ENCODE data around the gene DONSON. TPM values are rescaled to one million over a fixed set of nuclear protein-coding genes. Genes with fewer than 3 reads are reported as not detected.

DONSON gene
- total and polyA plus RNA-seq, 9 of the 15 experiments (the other 6 are each of a cell fraction or from before 2014, with no cell fraction given), result 26.7 to 124 (median 62.6) TPM

DNA sequence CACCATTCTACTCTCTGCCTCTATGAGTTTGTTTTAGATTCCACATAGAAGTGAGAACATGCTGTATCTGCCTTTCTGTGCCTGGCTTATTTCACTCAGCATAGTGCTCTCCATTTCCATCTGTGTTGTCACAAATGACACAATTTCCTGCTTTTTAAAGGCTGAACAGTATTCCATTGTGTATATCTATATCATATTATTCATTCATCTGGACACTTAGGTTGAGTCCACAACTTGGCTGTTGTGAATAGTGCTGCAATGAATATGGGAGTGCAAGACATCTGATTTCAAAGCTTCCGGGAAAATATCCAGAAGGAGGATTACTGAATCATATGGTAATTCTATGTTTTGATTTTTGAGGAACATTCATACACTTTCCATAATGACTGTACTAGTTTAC lies 20.1 kb upstream of the DONSON start (continued):
- TF ChIP-seq, protein P1, sequence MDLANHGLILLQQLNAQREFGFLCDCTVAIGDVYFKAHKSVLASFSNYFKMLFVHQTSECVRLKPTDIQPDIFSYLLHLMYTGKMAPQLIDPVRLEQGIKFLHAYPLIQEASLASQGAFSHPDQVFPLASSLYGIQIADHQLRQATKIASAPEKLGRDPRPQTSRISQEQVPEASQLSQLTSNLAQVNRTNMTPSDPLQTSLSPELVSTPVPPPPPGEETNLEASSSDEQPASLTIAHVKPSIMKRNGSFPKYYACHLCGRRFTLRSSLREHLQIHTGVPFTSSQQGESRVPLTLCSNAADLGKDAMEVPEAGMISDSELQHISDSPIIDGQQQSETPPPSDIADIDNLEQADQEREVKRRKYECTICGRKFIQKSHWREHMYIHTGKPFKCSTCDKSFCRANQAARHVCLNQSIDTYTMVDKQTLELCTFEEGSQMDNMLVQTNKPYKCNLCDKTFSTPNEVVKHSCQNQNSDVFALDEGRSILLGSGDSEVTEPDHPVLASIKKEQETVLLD (IDR thresholded peaks at IDR 0.05), result no peak
- TF ChIP-seq TAF1 (IDR thresholded peaks at IDR 0.05; ENCODE audit: control insufficient read depth, extremely low read depth, insufficient read depth, low read length, severe bottlenecking) (no peak), YBX1 (IDR thresholded peaks at IDR 0.05) (no peak), TBL1XR1 (IDR thresholded peaks at IDR 0.05; ENCODE audit: low read length in 2 of 2) (no peak)
- TF ChIP-seq, protein P2, sequence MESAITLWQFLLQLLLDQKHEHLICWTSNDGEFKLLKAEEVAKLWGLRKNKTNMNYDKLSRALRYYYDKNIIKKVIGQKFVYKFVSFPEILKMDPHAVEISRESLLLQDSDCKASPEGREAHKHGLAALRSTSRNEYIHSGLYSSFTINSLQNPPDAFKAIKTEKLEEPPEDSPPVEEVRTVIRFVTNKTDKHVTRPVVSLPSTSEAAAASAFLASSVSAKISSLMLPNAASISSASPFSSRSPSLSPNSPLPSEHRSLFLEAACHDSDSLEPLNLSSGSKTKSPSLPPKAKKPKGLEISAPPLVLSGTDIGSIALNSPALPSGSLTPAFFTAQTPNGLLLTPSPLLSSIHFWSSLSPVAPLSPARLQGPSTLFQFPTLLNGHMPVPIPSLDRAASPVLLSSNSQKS (CRISPR knock-in tag; IDR thresholded peaks at IDR 0.05), result no peak

DNA sequence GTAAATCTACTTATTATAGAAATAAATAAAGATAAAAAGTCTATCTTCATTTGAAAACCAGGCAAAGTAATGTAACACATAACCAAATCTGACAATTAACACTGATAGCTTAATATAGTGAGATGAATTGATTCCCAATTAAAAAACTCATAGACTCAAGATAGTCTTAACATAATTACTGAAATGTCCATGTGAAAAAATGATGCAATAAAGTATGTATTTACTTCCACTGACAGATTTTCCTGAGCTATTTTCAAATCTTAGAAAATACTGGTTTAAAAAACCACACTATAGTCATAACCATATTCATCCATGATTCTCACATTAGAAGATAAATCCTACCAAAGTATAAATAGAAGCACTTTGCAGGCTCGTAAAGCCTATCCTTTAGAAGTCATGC lies 9.6 kb upstream of the DONSON start:
- ATAC-seq, result no peak
- ChIA-PET POLR2A (interaction anchor here (1.1 to 2.8 kb wide), 2 partner anchors 10 to 53 kb away, joined by 3 to 15 read pairs; partner anchors contain the start of gene DONSON), CTCF (ENCODE audit: low intra/inter-chr PET ratio) (no interaction called here)
- H3K4me2 ChIP-seq (ENCODE audit: insufficient read depth, low read length), result no peak overlapping the region
- intact Hi-C loops (cut with micrococcal nuclease), result no loop called here
- no peaks in the 10 kb centered on the region for H3K9me1 ChIP-seq (ENCODE audit: control insufficient read depth, insufficient read depth, low read length)
- BruUV-seq (replicated peaks), result no TSS peak
- no peak overlapping the region for H3K9ac ChIP-seq (ENCODE audit: insufficient read depth in 1 of 2, low read depth in 2 of 2, low read length in 2 of 2)
- no peaks in the 10 kb centered on the region for H3K27me3 ChIP-seq (ENCODE audit: control insufficient read depth in 2 of 2, insufficient read depth in 2 of 2, low read length in 2 of 2)
- in situ Hi-C loops (cut with MboI), result no loop called here
- no peaks in the 10 kb centered on the region for H3K9me3 ChIP-seq (replicated peaks; ENCODE audit: control insufficient read depth, insufficient read depth, low read depth, low read length)
- H3K27ac ChIP-seq (ENCODE audit: extremely low read depth, low read depth, low read length), result no peak overlapping the region
- 83% methylated on average over 1 of the region's 1 CpG for WGBS (ENCODE audit: insufficient coverage, low coverage, missing lambda C conversion rate)
- DNase-seq (ENCODE audit: extremely low read depth in 1 of 4, low spot score in 3 of 4), result no peak
- H3K4me3 ChIP-seq, result no peak overlapping the region
- no peak for FAIRE-seq
- no peaks in the 10 kb centered on the region for H3K4me1 ChIP-seq (replicated peaks in 1 of 2; ENCODE audit: control insufficient read depth in 2 of 2, insufficient read depth in 2 of 2, low read length in 2 of 2)
- H2AFZ ChIP-seq (ENCODE audit: low read depth, low read length), result no peak overlapping the region
- H3K79me2 ChIP-seq (ENCODE audit: control insufficient read depth, insufficient read depth, low read length), result no peaks in the 10 kb centered on the region
- H3K36me3 ChIP-seq (ENCODE audit: control insufficient read depth, insufficient read depth, low read length), result peaks cover 59% of the 10 kb centered on the region
- no peaks in the 10 kb centered on the region for H4K20me1 ChIP-seq (replicated peaks; ENCODE audit: control insufficient read depth, insufficient read depth, low read length)
- TF ChIP-seq SAFB2 (IDR thresholded peaks at IDR 0.05; ENCODE audit: borderline replicate concordance, low read depth, low read length, severe bottlenecking) (no peak), MAZ (CRISPR knock-in tag; conservative IDR thresholded peaks at IDR 0.05 in 1 of 2, IDR thresholded peaks at IDR 0.05 in 1 of 2) (no peak), SMC3 (conservative IDR thresholded peaks at IDR 0.05; ENCODE audit: insufficient read depth, low read depth, low read length) (no peak)
- TF ChIP-seq, protein P3, sequence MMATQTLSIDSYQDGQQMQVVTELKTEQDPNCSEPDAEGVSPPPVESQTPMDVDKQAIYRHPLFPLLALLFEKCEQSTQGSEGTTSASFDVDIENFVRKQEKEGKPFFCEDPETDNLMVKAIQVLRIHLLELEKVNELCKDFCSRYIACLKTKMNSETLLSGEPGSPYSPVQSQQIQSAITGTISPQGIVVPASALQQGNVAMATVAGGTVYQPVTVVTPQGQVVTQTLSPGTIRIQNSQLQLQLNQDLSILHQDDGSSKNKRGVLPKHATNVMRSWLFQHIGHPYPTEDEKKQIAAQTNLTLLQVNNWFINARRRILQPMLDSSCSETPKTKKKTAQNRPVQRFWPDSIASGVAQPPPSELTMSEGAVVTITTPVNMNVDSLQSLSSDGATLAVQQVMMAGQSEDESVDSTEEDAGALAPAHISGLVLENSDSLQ (IDR thresholded peaks at IDR 0.05), result no peak
- TF ChIP-seq, protein P4, sequence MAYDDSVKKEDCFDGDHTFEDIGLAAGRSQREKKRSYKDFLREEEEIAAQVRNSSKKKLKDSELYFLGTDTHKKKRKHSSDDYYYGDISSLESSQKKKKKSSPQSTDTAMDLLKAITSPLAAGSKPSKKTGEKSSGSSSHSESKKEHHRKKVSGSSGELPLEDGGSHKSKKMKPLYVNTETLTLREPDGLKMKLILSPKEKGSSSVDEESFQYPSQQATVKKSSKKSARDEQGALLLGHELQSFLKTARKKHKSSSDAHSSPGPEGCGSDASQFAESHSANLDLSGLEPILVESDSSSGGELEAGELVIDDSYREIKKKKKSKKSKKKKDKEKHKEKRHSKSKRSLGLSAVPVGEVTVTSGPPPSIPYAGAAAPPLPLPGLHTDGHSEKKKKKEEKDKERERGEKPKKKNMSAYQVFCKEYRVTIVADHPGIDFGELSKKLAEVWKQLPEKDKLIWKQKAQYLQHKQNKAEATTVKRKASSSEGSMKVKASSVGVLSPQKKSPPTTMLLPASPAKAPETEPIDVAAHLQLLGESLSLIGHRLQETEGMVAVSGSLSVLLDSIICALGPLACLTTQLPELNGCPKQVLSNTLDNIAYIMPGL (CRISPR knock-in tag; IDR thresholded peaks at IDR 0.05), result no peak
- TF ChIP-seq, protein P5, sequence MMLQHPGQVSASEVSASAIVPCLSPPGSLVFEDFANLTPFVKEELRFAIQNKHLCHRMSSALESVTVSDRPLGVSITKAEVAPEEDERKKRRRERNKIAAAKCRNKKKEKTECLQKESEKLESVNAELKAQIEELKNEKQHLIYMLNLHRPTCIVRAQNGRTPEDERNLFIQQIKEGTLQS (IDR thresholded peaks at IDR 0.05), result peak; percentile 59
- TF ChIP-seq, protein P5 (CRISPR knock-in tag; conservative IDR thresholded peaks at IDR 0.05), result no peak
